HG03354 (cell line): ENCODE results near the gene LRCH1.

Experiments
- ATAC-seq: cut with Tn5 transposase; IDR thresholded peaks from one replicate; pipeline ENCODE4 v1.9.1; 2021; ENCODE audit warnings: mild to moderate bottlenecking; ENCODE audit not compliant: unreplicated experiment, poor library complexity, severe bottlenecking

LRCH1 gene

GRCh38 chr13:46606970-46607369 lies 54.0 kb downstream of the LRCH1 start:
- ATAC-seq = peak; percentile 9

DNA sequence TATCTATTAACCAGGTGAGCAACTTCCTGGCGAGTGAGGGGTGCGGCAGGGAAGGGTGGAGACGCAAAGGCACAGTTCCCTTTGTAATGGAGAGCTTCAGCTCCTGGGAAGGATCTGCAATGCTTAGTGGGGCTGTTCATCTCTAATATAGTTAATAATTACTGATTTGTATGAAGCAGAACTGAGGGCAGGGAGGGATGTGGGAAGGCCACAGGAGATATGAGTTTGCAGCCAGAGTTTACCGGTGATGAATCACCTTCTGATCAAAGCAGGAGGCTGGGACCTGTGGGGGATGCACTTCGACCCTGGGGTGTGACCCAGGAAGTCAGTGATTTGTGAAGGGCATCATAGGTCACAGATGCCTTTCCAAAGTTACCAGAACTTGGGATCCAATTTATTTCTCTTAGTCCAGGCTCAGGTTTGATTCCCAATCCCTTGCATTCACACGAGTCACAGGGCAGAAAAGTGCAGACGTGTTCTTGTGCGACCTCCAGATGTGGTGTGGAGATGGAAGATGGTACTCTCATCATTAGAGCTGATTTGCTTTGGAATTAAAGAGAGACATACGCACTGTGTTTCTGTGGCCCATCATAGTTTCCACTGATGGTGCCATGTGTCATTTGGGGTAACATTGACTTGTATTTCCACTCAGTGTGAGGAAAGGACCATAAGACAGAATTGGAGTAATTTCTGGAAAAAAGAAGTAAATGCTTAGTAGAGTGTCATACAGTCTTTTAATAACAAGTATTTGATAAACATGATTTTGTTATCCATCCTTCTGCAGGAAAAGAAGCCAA lies 55.0 kb downstream of the LRCH1 start:
- ATAC-seq = peak; percentile 44

DNA sequence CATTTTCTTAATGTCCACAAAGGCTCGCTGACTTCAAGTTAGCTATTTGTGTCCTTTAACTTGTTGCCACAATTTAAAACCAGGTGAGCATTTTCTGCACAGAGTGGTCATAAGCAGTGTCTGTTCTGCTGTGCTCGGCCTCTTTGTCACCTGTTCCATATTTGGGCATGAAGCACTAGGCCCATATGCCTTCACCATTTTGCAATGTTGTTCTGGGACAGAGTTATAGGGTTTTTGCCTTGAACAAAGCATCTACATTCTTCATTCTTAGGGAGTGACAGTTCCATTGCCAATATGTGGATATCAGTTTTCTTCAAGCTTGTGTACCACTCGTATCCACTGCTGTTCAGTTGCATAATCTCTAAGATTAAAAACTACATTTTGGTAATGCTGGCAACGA lies 56.1 kb downstream of the LRCH1 start:
- no peak for ATAC-seq

GRCh38 chr13:46609726-46610125 lies 56.8 kb downstream of the LRCH1 start:
- ATAC-seq = no peak

GRCh38 chr13:46612267-46612666 lies 59.3 kb downstream of the LRCH1 start:
- no peak for ATAC-seq

GRCh38 chr13:46613409-46614049 lies 60.6 kb downstream of the LRCH1 start:
- no peak for ATAC-seq

DNA sequence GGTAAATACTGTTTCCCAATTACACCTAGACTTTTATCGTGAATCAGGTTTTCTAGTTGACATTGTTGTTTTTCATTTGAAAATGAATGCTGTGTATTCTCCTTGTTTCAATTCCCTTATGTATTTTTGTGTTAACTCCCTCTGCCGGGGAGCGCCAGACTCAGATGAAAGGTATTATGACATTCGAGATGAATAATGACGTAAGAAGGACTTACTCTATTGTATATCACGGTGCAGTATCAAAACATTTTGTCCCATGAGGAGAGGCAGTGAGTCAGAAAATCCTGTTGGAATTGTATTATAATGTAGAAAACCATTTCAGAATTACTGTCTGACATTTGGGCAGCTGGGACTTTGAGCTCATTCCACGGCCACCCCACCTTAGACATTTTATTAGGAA lies 61.6 kb downstream of the LRCH1 start:
- no peak for ATAC-seq

DNA sequence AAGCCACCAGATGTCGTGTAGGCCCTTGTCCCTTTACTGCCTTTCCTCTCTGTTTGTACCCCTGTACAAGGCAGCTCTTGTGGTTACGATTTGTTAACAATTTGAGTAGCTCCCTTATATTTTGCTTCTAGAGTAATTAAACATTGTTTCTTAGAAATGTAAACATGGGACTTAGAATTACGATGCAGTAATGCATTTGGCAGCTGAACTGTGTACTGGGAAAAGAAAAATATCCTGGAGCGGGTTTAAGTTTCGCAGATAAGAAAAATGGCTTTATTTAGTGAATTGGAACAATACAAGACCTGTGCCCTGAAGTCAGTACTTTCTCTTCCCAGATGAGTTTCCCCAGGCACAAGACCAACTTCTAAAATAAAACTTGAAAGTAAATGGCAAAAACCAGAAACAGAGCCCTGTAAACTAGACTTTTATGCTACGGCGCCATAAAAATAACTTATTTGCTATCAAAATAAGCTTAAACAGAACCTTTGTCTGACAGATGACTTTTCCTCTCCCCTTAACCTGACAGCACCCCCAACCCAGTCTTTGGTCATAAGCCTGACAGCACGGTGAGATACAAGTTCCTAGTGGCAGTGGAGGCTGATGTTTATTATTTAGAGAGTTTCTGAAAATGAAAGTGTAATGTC lies 63.0 kb downstream of the LRCH1 start:
- no peak for ATAC-seq

GRCh38 chr13:46617229-46617721 lies 64.3 kb downstream of the LRCH1 start:
- ATAC-seq = no peak

GRCh38 chr13:46617885-46618284 lies 64.9 kb downstream of the LRCH1 start:
- no peak for ATAC-seq

DNA sequence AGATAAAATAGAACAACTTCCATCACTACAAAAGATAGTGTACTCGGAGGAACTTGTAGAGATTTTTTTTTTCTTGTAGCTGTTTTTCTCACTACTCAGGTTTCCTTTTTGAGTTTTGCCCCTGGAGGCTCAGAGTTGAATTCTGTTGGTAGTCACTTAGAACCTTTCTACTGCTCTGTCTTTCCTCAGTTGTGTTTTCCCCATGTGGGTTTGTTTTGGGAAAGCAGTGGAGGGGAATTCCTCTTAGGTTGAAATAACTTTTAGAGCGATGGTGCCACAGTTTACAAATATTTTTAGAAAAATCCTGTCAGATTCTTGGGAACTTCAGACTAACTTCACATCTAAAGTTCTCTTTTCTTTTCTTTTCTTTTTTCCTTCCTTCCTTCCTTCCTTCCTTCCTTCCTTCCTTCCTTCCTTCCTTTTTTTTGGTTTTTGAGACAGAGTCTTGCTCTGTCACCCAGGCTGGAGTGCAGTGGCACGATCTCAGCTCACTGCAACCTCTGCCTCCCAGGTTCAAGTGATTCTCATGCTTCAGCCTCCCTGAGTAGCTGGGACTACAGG lies 65.8 kb downstream of the LRCH1 start:
- no peak for ATAC-seq

DNA sequence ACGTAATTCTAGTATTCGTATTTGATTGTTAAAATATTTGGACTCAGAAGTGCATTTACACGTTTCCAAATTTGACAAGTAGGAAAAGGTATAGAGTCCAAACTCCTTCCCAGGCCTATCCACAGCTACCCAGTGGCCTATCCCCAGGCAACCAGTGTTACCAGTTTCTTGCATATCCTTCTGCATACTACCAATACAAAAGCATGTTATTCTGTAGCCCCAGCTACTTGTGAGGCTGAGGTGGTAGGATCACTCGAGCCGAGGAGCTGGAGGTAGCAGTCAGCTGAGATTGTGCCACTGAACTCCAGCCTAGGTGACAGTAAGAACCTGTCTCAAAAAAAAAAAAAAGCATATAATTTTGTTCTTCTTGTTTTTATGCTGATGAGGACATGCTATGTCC lies 67.1 kb downstream of the LRCH1 start:
- peak; percentile 7 for ATAC-seq

DNA sequence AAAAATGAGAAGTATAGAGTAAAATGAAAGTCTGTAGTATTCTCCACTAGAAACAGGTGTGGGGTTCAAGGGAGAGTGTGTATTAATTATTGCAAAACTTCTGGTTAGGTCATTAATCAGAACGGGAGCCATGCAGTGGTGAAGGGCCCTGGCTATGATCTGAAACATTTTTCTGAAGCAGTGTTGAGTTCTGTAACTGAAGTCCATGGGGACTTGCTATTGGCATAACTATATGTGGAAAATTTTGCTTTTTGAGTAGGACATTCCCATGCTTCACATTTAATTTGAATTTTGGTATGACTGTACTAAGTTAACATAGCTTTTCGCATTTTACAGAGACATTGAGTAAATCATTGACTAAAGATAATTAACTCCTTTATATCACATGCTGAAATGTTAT lies 67.5 kb downstream of the LRCH1 start:
- ATAC-seq = peak; percentile 40

- ATAC-seq = no peak
Observed at GRCh38 chr13:46621133-46621532, 68.2 kb downstream of the LRCH1 start.

GRCh38 chr13:46621792-46622629 lies 69.0 kb downstream of the LRCH1 start:
- no peak for ATAC-seq

GRCh38 chr13:46622630-46623256 lies 69.8 kb downstream of the LRCH1 start:
- no peak for ATAC-seq

DNA sequence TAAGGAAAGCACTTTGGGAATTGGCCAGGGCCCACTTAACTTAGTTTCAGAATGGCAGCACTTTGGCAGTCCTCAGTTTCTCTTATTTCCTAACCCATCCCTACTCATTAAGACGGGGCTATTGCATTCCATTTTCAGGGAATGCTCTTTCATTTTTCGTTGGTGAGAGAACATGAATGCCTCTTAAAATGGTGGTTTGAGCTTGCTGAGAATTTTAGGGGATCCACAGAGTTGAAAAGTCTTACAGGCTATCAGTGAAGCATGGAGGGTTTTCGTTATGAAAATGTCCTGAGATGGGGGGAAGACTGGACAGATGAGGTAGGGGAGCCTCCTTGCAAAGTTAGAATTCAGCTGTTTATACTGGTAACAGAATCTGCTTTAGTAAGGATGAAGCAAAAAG lies 71.4 kb downstream of the LRCH1 start:
- ATAC-seq = no peak

DNA sequence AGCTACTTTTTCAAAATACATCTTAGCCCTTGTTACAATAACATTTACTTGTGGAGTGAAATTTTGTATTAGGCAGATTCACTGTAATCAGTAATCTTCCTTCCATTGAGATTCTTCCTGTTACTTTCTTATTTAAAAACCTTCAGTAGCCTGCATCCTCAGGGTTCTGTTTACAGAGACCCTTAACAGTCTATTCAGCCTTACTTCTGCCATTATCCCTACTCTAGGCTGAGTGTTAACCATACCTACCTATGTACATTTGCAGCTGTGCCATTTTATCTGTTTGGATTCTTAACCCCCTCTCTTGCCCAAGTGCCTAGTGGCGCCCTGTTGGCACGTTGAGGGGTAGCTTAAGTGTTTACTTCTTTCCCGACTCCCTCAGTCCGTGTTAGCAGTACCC lies 71.9 kb downstream of the LRCH1 start:
- ATAC-seq = no peak

DNA sequence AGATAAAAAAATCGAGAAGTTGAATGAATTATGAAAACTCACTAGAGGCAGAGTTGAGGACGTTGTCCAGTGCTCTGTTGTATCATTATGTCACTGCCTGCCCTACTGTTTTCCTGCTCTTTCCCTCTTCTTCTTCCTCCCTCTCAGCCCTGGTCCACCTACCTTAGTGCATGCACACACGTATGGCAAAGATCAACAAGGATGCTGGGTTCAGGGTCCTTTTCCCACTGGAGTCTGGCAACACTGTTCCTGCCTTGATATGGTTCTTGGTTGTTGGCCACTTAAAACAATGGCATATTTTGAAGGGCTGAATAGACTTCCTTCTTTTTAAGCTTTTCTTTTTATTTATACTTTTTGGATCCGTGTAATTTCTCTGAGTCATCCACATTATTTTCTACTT lies 74.5 kb downstream of the LRCH1 start:
- ATAC-seq = no peak
